Epithelial cell of umbilical artery (primary cell): ENCODE data around the gene OPHN1. TPM values are rescaled to one million over a fixed set of nuclear protein-coding genes. Genes with fewer than 3 reads are reported as not detected.

Experiments used
- total RNA-seq: library from RNA; depleted of rRNA; stranded (reverse); fragments of >200 nt; gene quantifications from 2 replicates; pipeline ENCODE4 v1.2.3, GENCODE V29; 2014

The OPHN1 gene, protein sequence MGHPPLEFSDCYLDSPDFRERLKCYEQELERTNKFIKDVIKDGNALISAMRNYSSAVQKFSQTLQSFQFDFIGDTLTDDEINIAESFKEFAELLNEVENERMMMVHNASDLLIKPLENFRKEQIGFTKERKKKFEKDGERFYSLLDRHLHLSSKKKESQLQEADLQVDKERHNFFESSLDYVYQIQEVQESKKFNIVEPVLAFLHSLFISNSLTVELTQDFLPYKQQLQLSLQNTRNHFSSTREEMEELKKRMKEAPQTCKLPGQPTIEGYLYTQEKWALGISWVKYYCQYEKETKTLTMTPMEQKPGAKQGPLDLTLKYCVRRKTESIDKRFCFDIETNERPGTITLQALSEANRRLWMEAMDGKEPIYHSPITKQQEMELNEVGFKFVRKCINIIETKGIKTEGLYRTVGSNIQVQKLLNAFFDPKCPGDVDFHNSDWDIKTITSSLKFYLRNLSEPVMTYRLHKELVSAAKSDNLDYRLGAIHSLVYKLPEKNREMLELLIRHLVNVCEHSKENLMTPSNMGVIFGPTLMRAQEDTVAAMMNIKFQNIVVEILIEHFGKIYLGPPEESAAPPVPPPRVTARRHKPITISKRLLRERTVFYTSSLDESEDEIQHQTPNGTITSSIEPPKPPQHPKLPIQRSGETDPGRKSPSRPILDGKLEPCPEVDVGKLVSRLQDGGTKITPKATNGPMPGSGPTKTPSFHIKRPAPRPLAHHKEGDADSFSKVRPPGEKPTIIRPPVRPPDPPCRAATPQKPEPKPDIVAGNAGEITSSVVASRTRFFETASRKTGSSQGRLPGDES
- total RNA-seq, result 6.8 and 13.1 TPM in 2 replicates

DNA sequence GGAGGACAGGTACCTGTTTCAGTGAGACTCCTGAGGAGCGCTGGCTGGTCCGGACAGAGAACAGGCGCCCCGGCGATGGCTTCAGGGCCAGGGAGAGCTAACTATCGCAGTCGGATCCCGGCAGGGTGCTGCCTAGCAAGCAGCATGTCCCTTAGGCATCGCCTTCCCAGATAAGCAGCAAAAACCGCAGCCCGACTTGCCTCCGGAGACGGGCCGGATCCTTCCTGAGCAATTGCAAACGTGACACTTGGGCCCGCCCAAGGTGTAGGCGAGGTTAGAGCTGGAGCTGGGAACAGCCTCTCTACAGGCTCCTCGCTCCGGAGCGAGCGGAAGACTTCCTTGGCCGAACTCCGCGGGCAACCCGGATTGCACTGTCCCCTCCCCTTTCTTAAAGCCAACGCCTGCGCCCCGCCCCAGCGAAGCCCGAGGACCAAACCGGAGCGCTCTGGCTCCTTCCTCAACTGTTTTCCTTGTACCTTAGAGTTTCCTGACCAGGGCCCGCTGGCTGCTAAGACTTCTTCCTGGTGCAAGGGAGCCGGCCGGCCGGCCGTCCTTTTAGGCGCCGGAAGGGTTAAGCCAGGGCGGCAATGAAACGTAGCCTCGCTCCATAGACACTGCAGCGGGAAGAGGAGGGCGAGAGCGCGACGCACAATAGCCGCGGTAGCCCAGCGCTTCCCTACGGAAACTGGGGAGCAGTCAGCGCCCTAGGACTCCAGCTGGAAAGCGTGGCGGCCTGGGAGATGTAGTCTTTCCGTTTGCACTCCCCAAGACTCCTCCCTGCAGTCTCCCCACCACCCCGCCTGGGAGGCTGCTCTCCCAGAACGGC lies at the start of gene OPHN1:
Gene OPHN1, minus strand, starts transcription at position 341 of the 826 bp plus-strand sequence. CDS start 475 bp downstream, outside the sequence.

Other genes with a start within 250 kb of the OPHN1 start
- 24.4 and 25.2 TPM in 2 replicates for gene YIPF6, start 65.6 kb upstream of the OPHN1 start, total RNA-seq
- gene STARD8, start 214.2 kb upstream of the OPHN1 start, total RNA-seq, result 3.2 and 6.1 TPM in 2 replicates